ENCODE data around the gene CCT2.
"Not testable (repeated sequence)": the region's sequence is repeated elsewhere in the genome, so short reads cannot be mapped to it uniquely, and the experiment has no call there.

CCT2 gene

GRCh38 chr12:69589082-69589481 lies 3.8 kb downstream of the CCT2 start:
- DNase-seq, result no peak

- no peak for DNase-seq
These were observed 10.4 kb downstream of the CCT2 start for GRCh38 chr12:69595689-69596088.

- DNase-seq, result no peak
These were observed 13.0 kb downstream of the CCT2 start for GRCh38 chr12:69598174-69598753.

DNA sequence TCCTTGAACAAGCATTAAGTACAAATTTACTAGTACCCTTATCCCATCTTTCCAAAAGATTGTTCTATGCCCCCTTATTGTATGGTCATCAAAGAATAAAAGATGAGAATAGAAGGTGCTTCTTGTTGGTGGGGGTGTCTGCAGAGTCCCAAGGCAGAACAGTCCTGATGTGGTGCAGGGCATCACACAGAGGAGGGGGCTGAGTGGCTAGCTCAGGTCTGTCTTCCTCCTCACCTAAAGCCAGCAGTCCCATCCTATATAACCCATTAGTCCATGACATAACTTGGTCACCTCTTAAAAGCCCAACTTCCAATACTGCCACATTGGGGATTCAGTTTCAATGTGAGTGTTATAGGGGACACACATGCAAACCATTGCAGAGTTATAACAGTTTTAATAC lies 15.5 kb downstream of the CCT2 start:
- DNase-seq, result no peak

DNA sequence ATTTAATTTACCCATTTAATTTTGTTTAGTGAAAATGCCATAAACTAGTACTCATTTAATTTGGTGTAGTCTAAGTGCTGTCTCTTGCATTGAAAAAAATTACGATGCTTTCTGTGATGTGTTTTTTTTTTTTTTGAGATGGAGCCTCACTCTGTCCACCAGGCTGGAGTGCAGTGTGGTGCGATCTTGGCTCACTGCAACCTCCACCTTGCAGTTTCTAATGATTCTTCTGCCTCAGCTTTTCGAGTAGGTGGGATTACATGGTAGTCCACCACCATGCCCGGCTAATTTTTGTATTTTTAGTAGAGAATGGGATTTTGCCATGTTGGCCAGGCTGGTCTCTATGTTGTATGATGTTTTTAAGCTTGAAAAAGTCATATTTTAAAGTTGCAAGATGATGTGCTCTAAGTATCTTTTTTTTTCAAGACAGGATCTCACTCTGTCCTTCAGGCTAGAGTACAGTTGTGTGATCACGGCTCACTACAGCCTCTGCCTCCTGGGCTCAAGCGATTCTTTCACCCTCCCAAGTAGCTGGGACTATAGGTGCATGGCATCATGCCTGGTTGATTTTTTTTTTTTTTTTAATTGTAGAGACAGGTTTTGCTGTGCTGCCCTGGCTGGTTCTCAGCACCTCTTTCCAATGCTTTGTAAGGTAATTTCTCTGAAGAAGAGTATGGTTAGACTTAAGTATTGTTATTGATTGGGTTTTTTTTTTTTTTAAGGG lies 16.9 kb downstream of the CCT2 start:
- DNase-seq, result no peak

DNA sequence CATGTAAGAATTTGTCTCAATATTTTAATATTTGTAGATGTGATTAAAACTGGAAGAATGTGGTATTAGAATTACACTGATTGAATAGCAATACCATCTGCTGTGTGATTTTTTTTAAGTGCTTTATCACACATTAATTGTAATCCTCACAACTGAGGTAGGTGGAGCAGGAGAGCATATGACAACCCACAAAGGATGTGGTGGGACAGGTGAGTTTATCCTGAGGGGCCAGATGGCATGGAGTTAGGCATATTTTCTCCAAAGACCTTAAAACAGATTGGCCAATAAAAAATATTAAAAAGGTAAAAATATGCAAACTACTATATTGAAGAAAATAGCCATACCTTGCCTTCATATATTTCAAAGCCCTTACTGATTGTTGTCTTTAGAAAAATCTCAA lies 17.7 kb downstream of the CCT2 start:
- DNase-seq, result no peak

GRCh38 chr12:69603556-69603955 lies 18.3 kb downstream of the CCT2 start:
- not testable (repeated sequence) for DNase-seq

DNA sequence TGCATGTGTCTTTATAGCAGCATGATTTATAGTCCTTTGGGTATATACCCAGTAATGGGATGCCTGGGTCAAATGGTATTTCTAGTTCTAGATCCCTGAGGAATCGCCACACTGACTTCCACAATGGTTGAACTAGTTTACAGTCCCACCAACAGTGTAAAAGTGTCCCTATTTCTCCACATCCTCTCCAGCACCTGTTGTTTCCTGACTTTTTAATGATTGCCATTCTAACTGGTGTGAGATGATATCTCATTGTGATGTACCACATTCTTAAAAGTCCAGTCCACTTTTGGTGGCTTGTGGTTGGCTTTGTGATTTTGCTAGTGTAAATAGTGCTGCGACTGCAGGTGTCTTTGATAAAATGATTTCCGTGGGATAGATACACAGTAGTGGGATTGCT lies 19.0 kb downstream of the CCT2 start:
- DNase-seq, result not testable (repeated sequence)

GRCh38 chr12:69608114-69608513 lies 22.9 kb downstream of the CCT2 start:
- no peak for DNase-seq

DNA sequence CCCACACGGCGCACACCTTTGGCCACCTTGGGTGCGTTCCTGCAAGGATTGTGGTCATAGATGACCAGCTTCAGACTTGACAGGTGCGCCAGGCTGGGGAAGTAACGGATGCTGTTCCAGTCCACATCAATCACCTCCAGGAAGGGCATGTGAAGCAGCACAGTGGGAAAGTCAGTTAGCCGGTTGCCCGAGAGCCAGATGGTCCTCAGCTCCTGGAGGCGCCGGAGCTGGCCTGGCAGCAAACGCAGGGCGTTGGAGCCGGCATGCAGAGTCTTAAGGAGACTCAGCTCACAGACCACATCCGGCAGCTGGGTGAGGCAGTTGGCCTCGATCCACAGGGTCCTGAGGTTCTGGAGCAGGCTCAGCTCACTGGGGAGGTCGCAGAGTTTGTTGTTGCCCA lies 24.9 kb downstream of the CCT2 start:
- DNase-seq, result no peak

- DNase-seq, result no peak
These were observed 25.5 kb downstream of the CCT2 start, which contains the start of gene LRRC10 for GRCh38 chr12:69610729-69611128. Gene LRRC10 (minus strand): TSS chr12:69610907. CDS start chr12:69610838, 69 bp downstream.

- DNase-seq, result no peak
These were observed 28.1 kb downstream of the CCT2 start for GRCh38 chr12:69613351-69613750.

GRCh38 chr12:69616025-69616424 lies 30.8 kb downstream of the CCT2 start:
- DNase-seq, result no peak

- DNase-seq, result no peak
These were observed 33.8 kb downstream of the CCT2 start for GRCh38 chr12:69619050-69619449.

DNA sequence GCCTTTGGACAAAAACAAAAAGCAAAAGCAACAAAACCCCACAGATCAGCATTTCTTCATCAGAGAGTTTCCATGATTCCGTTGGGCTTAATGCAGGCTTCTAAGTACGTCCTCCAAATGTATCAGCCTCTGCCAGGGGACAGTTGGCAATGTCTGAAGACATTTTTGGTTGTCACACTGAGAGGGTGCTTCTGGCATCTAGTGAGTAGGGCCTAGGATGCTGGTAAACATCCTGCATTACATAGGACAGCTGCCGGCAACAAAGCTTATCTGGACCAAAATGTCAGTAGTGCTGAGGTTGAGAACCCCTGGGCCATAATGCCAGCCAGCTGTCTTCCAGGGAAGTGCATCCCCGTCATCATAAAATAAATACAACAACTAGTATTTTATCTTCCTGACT lies 34.8 kb downstream of the CCT2 start:
- DNase-seq, result no peak

DNA sequence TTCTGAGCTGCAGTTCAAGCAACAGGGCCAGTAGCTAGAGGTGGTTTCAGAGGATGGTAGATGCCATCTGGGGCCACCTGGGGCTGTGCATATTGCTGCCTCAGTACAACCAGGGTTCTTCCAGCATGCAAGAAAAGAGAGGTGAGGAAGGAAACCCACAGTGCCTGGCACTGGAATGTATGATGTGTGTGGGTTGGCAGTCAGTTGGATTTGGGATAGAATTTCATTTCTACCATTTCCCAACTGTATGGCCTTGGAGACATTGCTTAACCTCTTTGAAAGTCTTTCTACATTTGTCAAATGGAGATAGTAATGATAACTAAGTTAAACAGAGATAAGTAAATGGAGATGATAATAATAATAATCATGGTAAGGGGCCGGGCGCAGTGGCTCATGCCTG lies 35.7 kb downstream of the CCT2 start:
- DNase-seq, result no peak

- DNase-seq, result no peak
These were observed 36.3 kb downstream of the CCT2 start for GRCh38 chr12:69621551-69621950.

DNA sequence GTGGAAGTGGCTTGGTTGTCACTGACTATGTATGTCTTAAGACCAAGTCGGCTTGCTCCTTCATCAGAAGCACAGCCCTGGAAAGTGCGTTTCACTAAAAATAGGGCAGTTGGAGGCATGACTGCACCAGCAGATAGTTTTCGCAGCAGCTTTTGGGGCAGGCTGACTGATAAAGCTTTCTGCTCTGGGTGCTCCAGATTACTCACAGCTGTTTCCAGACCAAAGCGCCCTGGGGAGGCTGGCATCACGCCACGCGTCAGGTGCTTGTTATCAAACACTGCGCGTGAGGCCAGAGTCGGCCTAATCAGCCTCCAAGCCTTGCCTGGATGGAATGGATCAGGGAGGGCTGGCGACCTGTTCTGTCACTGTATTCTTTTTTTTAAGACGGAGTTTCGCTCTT lies 38.7 kb downstream of the CCT2 start:
- DNase-seq, result peak; percentile 43

DNA sequence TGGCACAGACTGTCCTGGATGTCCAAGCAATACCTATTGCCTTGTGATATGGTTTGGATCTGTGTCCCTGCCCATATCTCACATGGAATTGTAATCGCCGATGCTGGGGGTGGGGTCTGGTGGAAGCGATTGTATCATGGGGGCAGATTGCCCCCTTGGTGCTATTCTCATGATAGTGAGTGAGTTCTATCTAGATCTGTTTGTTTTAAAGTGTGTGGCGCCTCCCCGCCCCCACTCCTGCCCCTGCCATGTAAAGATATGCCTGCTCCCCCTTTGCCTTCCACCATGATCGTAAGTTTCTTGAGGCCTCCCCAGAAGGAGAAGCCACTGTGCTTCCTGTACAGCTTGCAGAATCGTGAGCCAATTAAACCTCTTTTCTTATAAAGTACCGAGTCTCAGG lies 42.2 kb downstream of the CCT2 start:
- no peak for DNase-seq

- DNase-seq, result no peak
These were observed 44.9 kb downstream of the CCT2 start for GRCh38 chr12:69630191-69630590.

DNA sequence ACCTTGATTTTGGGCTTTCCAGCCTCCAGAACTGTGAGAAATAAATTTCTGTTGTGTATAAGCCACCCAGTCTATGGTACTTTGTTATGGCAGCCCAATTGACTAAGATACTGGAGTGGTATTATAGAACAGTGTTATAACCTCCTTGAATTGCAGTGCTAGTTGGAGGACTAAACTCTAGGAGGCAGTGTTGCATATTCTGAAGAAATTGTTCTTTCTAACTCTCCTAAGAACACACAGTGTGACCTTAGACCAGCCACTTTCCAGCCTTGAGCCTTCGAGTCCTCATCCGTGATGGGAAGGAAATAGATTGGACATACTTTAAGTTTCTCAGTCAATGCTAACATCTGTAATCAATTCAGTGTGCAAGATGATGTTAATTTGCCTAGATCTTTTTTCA lies 47.8 kb downstream of the CCT2 start:
- DNase-seq, result no peak

DNA sequence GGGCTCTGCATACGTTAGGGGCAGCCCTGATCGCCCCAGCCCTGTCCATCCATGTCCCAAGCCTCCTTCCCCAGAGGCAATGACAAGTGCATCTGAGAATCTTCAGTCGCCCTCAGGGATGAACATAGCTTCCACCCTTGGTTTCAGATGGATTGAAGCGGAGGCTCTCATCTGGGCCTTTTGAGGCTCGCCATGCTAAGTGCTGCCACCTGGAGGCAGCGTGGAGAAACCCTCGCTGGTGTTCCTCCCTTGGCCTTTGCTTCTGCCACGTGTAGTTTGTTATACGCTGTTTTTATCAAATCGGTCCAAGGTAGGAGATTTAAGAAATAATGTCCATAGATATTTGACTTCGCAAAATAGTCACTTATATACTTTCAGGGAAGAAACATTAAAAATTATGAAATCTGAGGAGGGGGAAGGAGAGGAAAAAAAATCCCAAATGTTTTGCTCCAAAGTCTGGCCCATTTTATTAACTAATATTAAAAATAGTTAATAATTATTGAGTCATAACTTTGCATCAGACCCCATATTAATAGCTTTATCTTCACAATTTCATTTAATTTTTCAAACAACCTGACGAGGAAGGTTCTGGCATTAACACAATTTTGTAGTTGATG lies 54.2 kb downstream of the CCT2 start:
- DNase-seq, result peak; percentile 45

DNA sequence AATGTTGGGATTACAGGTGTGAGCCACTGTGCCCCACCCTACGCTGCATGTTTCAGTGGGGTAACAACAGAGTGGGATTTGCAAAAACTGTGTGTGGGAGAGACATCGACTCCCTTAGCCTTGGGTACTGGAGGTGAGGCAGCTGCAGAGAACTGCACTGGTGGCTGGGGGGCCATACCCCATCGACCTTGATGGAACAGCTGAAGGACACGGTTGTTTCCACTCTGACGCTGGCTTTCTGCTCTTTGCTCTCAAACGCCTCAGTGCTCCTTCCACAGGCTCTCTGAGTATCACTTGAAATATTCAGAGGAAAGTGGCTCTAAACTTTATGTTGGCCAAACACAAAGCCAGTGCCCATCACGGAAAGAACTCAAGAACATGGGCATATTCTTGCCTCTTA lies 56.3 kb downstream of the CCT2 start:
- DNase-seq, result no peak

DNA sequence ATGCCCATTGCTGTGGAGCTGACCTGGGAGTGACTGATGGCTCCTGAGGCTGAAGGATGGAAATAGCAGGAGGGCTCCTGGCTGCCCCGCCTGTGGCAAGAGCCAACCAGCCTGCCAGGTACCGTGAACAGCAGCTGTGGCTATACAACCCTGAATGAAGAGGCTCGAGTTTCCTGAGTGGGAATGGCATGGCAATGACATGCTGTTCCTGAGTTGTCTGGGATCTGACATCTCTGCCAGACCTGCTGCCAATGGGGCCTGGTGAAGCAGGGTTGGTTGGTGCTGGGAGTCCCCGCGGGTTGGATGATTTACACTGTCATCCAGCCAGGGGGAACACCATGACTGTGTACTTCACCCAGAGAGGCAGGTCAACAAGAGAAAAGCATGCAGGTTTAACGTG lies 57.3 kb downstream of the CCT2 start:
- no peak for DNase-seq

- no peak for DNase-seq
These were observed 59.3 kb downstream of the CCT2 start for GRCh38 chr12:69644511-69644910.

All from NCI-H2029 (cell line).